Left ventricle myocardium inferior (tissue), 1 donor: ENCODE results near the gene CFAP46. TPM values are rescaled to one million over a fixed set of nuclear protein-coding genes. Genes with fewer than 3 reads are reported as not detected.
"Not testable (repeated sequence)": the region's sequence is repeated elsewhere in the genome, so short reads cannot be mapped to it uniquely, and the experiment has no call there.

Experiments used
- DNase-seq: peaks from one replicate; pipeline ENCODE4 v3.0.0-alpha.2; 2020
- H3K27ac ChIP-seq: fragments of 200-600 bp; replicated peaks from 2 replicates; pipeline ENCODE4 v1.8.0; 2021
- H3K27me3 ChIP-seq: fragments of 200-600 bp; 2 replicates; pipeline ENCODE4 v1.8.0; 2021; ENCODE audit warnings: low read depth
- H3K36me3 ChIP-seq: fragments of 200-600 bp; 2 replicates; pipeline ENCODE4 v1.8.0; 2021
- H3K4me1 ChIP-seq: fragments of 200-600 bp; 2 replicates; pipeline ENCODE4 v1.8.0; 2021
- H3K4me3 ChIP-seq: fragments of 200-600 bp; 2 replicates; pipeline ENCODE4 v1.8.0; 2021; ENCODE audit warnings: mild to moderate bottlenecking, moderate library complexity
- H3K9me3 ChIP-seq: fragments of 200-600 bp; replicated peaks from 2 replicates; pipeline ENCODE4 v1.8.0; 2021
- CTCF ChIP-seq: fragments of 200-600 bp; IDR thresholded peaks from 2 replicates; pipeline ENCODE4 v1.8.0; 2021; ENCODE audit warnings: antibody characterized with exemption, mild to moderate bottlenecking, borderline replicate concordance
- intact Hi-C: fragments of 100-400 bp; cut with micrococcal nuclease; formaldehyde crosslinking; loops from one replicate; pipeline ENCODE4 v1.11.0; 2022
- total RNA-seq: library from RNA; stranded (reverse); fragmentation: NEBNext Ultra II Directional; extraction: Animal tissue kit (Norgen Biotek cat#: 25700); gene quantifications from one replicate; pipeline ENCODE4 v1.2.1, GENCODE V29; 2021
- donor health status: DM: no; HTN: yes; CAD: no; lungs with severe emphysema.

Gene CFAP46
- total RNA-seq, 1 donor from 2014 or later, result 0.99 TPM

- intact Hi-C loops, result no loop called here
- H3K27ac ChIP-seq, result no peak overlapping the region
- H3K36me3 ChIP-seq, result no peaks in the 10 kb centered on the region
- H3K4me1 ChIP-seq, result no peaks in the 10 kb centered on the region
- peaks cover 57% of the 10 kb centered on the region for H3K27me3 ChIP-seq
- no peak overlapping the region for H3K4me3 ChIP-seq
- no peaks in the 10 kb centered on the region for H3K9me3 ChIP-seq
- no peak for TF ChIP-seq CTCF
- DNase-seq, result no peak
These were observed 113.7 kb downstream of the CFAP46 start for GRCh38 chr10:132828681-132829080.

GRCh38 chr10:132827861-132828539 is 114.4 kb downstream of the CFAP46 start:
- intact Hi-C loops, result no loop called here
- H3K4me3 ChIP-seq, result no peak overlapping the region
- H3K36me3 ChIP-seq, result no peaks in the 10 kb centered on the region
- H3K27ac ChIP-seq, result no peak overlapping the region
- no peak for TF ChIP-seq CTCF
- H3K4me1 ChIP-seq, result no peaks in the 10 kb centered on the region
- H3K9me3 ChIP-seq, result no peaks in the 10 kb centered on the region
- peaks cover 50% of the 10 kb centered on the region for H3K27me3 ChIP-seq
- DNase-seq, result no peak

DNA sequence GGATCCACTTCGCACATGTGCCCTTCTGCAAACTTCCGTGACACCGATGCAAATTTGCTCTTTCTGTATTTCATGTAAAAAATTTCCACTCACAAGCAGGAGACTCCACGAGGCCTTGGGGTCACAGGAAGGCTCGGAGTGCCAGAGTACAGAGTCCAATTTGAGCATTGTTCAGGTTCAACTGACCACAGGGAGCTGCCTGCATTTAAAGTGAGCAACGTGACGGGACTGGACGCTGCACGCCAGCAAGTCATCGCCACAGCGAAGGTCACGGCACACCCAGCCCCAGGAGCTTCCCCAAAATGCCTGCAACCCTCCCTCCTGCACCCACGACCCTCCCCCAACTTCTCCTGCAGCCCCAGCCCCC is 115.0 kb downstream of the CFAP46 start:
- DNase-seq, result no peak

DNA sequence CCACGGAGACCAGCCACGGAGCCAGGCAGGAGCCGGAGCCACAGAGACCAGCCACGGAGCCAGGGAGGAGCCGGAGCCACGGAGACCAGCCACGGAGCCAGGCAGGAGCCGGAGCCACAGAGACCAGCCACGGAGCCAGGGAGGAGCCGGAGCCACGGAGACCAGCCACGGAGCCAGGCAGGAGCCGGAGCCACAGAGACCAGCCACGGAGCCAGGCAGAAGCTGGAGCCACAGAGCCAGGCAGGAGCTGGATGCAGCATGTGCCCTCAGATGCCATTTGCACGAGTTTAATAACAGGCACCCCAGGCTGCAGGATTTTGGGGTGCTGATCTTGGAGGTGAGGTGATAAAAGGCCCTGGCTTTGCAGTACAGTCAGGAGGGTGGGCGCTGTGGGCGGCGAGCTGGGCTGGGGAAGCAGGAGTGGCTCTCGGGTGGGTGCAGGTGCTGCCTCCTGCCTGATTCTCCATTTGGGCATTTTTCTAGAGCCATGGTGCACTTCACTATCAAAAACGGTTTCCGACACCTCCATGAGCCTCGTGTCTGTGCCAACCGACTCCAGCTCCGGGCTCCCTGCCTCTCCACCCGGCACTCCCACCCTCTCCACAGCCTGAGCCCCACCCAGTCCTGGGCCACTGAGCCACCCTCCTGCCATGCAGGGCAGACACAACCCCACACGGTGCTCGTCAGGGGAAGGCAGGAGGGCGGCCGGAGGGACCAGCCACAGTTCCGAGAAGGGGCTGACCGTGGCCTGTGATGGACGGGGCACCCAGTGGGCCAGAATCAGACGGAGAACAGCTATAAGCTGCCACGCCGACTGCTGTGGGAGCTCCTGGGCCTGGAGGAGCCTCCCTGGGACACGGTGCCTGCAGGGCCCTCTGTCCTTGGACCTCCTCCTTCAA is 115.6 kb downstream of the CFAP46 start:
- intact Hi-C loops, result no loop called here
- Histone ChIP-seq H3K4me1 (no peaks in the 10 kb centered on the region), H3K36me3 (no peaks in the 10 kb centered on the region), H3K4me3 (no peak overlapping the region), H3K9me3 (no peaks in the 10 kb centered on the region), H3K27ac (no peak overlapping the region), H3K27me3 (peaks cover 38% of the 10 kb centered on the region)
- TF ChIP-seq CTCF, result no peak
- no peak for DNase-seq

More for the DNA sequence above, 115.0 kb downstream of the CFAP46 start:
- Histone ChIP-seq H3K27me3 (peaks cover 44% of the 10 kb centered on the region), H3K4me1 (no peaks in the 10 kb centered on the region), H3K9me3 (no peaks in the 10 kb centered on the region), H3K4me3 (no peak overlapping the region), H3K36me3 (no peaks in the 10 kb centered on the region), H3K27ac (no peak overlapping the region)
- no peak for TF ChIP-seq CTCF
- intact Hi-C loops, result no loop called here

DNA sequence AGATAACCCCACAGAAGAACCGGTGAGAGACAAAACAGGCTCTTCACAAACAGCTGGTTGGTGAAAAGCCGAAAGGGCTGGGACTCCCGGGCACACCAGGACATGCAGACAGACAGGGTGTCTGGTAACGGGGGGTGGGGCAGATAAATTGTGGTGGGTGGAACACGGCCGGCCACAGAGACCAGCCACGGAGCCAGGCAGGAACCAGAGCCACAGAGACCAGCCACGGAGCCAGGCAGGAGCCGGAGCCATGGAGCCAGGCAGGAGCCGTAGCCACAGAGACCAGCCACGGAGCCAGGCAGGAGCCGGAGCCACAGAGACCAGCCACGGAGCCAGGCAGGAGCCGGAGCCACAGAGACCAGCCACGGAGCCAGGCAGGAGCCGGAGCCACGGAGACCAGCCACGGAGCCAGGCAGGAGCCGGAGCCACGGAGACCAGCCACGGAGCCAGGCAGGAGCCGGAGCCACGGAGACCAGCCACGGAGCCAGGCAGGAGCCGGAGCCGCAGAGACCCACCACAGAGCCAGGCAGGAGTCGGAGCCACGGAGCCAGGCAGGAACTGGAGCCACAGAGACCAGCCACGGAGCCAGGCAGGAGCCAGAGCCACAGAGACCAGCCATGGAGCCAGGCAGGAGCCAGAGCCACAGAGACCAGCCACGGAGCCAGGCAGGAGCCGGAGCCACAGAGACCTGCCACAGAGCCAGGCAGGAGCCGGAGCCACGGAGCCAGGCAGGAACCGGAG is 116.4 kb downstream of the CFAP46 start:
- H3K4me3 ChIP-seq, DNase-seq, intact Hi-C loops, H3K27ac ChIP-seq, H3K9me3 ChIP-seq, H3K4me1 ChIP-seq, H3K36me3 ChIP-seq: not testable (repeated sequence)
- peaks cover 31% of the 10 kb centered on the region for H3K27me3 ChIP-seq
